C4-2B (cell line): ENCODE data around the gene MEOX1.

ENCODE experiments used
- ZFX ChIP-seq: fragments of 450-650 bp; IDR thresholded peaks from 2 replicates; pipeline ENCODE4 v1.6.1; 2017
- TF ChIP-seq, protein P1 (sequence below): fragments of 450-650 bp; conservative IDR thresholded peaks from 2 replicates; pipeline ENCODE4 v1.5.1; 2017; ENCODE audit warnings: mild to moderate bottlenecking

DNA sequence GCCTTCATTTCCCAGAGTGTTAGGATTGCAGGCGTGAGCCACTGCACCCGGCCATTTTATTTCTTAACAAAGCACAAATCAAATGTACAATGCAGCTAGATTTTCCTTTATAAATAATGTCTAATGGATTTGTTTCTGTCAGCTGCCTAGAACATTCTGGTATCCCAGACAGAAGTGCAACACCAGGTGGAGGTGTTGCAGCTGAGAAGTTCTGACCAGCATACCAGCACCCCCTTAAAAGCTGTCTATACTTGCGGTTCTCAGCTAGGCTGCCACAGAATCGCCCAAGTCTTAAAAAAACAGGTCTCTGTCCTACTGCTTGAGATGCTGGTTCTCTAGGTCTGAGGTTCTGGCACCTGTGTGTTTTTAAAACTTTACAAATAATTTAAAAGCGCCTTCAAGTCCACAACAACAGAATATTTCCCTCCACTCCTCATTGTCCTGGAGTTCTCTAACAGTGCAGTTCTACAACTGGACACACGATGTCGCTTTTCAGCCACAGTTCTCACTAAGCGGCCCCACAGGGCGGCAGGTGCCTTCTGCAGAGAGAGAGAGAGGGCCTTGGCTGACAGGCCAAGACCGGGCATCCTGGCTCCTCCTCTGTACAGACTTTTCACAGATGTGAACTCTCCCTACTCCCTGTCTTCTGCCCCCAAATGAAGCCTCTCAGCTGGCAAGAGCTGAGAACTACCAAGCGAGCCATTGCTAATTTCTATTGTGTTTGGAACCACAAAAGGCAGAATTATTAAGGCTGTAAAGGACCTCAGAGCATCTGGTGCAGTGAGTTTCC, 32.6 kb upstream of the MEOX1 start:
- TF ChIP-seq, protein P1, sequence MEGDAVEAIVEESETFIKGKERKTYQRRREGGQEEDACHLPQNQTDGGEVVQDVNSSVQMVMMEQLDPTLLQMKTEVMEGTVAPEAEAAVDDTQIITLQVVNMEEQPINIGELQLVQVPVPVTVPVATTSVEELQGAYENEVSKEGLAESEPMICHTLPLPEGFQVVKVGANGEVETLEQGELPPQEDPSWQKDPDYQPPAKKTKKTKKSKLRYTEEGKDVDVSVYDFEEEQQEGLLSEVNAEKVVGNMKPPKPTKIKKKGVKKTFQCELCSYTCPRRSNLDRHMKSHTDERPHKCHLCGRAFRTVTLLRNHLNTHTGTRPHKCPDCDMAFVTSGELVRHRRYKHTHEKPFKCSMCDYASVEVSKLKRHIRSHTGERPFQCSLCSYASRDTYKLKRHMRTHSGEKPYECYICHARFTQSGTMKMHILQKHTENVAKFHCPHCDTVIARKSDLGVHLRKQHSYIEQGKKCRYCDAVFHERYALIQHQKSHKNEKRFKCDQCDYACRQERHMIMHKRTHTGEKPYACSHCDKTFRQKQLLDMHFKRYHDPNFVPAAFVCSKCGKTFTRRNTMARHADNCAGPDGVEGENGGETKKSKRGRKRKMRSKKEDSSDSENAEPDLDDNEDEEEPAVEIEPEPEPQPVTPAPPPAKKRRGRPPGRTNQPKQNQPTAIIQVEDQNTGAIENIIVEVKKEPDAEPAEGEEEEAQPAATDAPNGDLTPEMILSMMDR, result peak; percentile 93
- no peak for TF ChIP-seq ZFX
